ENCODE measurements around the gene PRKAG2.
"Not testable (repeated sequence)": the region's sequence is repeated elsewhere in the genome, so short reads cannot be mapped to it uniquely, and the experiment has no call there.

Gene PRKAG2

GRCh38 chr7:151884312-151885201 is 7.6 kb upstream of the PRKAG2 start:
- DNase-seq (ENCODE audit: low read depth in 2 of 2): no peak

- no peak for DNase-seq (ENCODE audit: low read depth in 2 of 2)
Measured at GRCh38 chr7:151883857-151884256, 6.9 kb upstream of the PRKAG2 start.

- no peak for DNase-seq (ENCODE audit: low read depth in 2 of 2)
Measured at GRCh38 chr7:151882734-151883133, 5.8 kb upstream of the PRKAG2 start.

GRCh38 chr7:151880688-151881087 is 3.8 kb upstream of the PRKAG2 start:
- DNase-seq (ENCODE audit: low read depth in 2 of 2): no peak

- DNase-seq (ENCODE audit: low read depth in 2 of 2): peak in 1 of 2 donors; percentile 4
Measured at GRCh38 chr7:151877911-151878835, 1.3 kb upstream of the PRKAG2 start.

GRCh38 chr7:151875942-151876898 is 695 bp downstream of the PRKAG2 start:
- peak; percentile 34 to 61 for DNase-seq (ENCODE audit: low read depth in 2 of 2)

- not testable (repeated sequence) for DNase-seq (ENCODE audit: low read depth in 2 of 2)
Measured at GRCh38 chr7:151874479-151874878, 2.4 kb downstream of the PRKAG2 start.

- DNase-seq (ENCODE audit: low read depth in 2 of 2): no peak
Measured at GRCh38 chr7:151873402-151873965, 3.4 kb downstream of the PRKAG2 start.

GRCh38 chr7:151872531-151873401 is 4.1 kb downstream of the PRKAG2 start:
- no peak for DNase-seq (ENCODE audit: low read depth in 2 of 2)

- DNase-seq (ENCODE audit: low read depth in 2 of 2): no peak
Measured at GRCh38 chr7:151871904-151872303, 5.0 kb downstream of the PRKAG2 start.

- no peak for DNase-seq (ENCODE audit: low read depth in 2 of 2)
Measured at GRCh38 chr7:151871189-151871735, 5.7 kb downstream of the PRKAG2 start.

- DNase-seq (ENCODE audit: low read depth in 2 of 2): no peak
Measured at GRCh38 chr7:151869968-151870918, 6.7 kb downstream of the PRKAG2 start.

GRCh38 chr7:151869455-151869854 is 7.5 kb downstream of the PRKAG2 start:
- no peak for DNase-seq (ENCODE audit: low read depth in 2 of 2)

- DNase-seq (ENCODE audit: low read depth in 2 of 2): no peak
Measured at GRCh38 chr7:151869109-151869428, 7.8 kb downstream of the PRKAG2 start.

- DNase-seq (ENCODE audit: low read depth in 2 of 2): no peak
Measured at GRCh38 chr7:151868396-151869108, 8.4 kb downstream of the PRKAG2 start.

GRCh38 chr7:151867912-151868311 is 9.0 kb downstream of the PRKAG2 start:
- DNase-seq (ENCODE audit: low read depth in 2 of 2): no peak

- DNase-seq (ENCODE audit: low read depth in 2 of 2): no peak
Measured at GRCh38 chr7:151866761-151867655, 9.9 kb downstream of the PRKAG2 start.
